PFSK-1 (cell line): ENCODE measurements around the gene NAA15.

Experiments used
- REST ChIP-seq, 2 experiments: IDR thresholded peaks; 2 replicates each; pipeline versions ENCODE4 v1.6.1 to v1.8.0; 2011 to 2012; ENCODE audit warnings: low read depth in 2 of 2, low read length in 2 of 2, control low read depth in 1 of 2, inconsistent platforms in 1 of 2, mild to moderate bottlenecking in 1 of 2, moderate library complexity in 1 of 2; ENCODE audit not compliant: insufficient read depth in 1 of 2
- SIN3A ChIP-seq: IDR thresholded peaks from 2 replicates; pipeline ENCODE4 v1.6.1; 2012; ENCODE audit warnings: mild to moderate bottlenecking, low read length, moderate library complexity, borderline replicate concordance; ENCODE audit not compliant: insufficient read depth
- TAF1 ChIP-seq: IDR thresholded peaks from 2 replicates; pipeline ENCODE4 v1.6.1; 2012; ENCODE audit warnings: low read length, control low read depth, borderline replicate concordance; ENCODE audit not compliant: insufficient read depth

- TF ChIP-seq SIN3A (no peak), TAF1 (no peak), REST (IDR thresholded peaks at IDR 0.05; ENCODE audit: insufficient read depth in 1 of 2, low read depth in 2 of 2, low read length in 2 of 2) (no peak)
Observed at GRCh38 chr4:139461022-139461628, 159.8 kb downstream of the NAA15 start.
